OCI-LY1 (cell line): Measurements from ENCODE around the gene TCF4.

Source experiments
- EZH2 ChIP-seq: fragments of 200-600 bp; sonication (generic), shearing (Covaris generic); IDR thresholded peaks from 2 replicates; pipeline ENCODE4 v1.8.0; 2017; ENCODE audit warnings: borderline replicate concordance, mixed run types, mild to moderate bottlenecking, antibody characterized with exemption, low read length, moderate library complexity, mixed read lengths
- TF ChIP-seq, protein P1 (sequence below): fragments of 200-600 bp; sonication (generic), shearing (Covaris generic); IDR thresholded peaks from 2 replicates; pipeline ENCODE4 v1.5.1; 2017; ENCODE audit warnings: mild to moderate bottlenecking, antibody characterized with exemption, low read length, moderate library complexity, mixed read lengths

DNA sequence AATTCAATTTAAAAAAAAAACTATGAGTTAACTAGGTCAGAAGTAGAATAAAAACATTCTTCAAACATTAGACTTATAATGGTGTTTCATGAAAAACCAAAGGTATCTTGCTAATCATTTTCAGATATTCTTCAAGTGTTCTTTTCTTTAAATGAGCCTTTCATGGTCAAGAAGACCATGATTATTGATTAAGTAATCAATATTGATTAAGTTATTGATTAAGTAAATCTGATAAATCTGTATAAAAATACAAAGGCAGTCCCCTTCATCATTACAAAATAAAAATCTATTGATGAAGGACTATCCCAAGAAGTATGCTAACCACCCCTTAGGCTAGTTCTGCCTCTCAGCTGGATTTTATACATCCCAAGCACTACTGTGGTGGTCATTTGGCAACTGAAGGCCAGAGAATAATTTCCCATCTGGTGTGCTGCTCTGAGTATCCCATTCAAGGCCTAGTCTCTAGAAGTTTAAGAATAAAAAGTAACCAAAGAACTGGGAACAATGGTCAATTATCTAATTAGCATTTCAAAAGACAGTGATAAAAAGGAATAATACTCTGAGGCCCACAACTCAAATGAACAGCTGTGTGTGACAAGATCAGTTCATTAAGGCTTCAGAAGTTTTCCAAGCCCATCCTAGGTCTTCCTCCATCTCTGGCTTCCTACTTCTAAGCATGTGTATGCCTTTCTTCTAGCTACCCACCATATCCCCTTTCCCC, 63.5 kb downstream of the TCF4 start:
- TF ChIP-seq, protein P1, sequence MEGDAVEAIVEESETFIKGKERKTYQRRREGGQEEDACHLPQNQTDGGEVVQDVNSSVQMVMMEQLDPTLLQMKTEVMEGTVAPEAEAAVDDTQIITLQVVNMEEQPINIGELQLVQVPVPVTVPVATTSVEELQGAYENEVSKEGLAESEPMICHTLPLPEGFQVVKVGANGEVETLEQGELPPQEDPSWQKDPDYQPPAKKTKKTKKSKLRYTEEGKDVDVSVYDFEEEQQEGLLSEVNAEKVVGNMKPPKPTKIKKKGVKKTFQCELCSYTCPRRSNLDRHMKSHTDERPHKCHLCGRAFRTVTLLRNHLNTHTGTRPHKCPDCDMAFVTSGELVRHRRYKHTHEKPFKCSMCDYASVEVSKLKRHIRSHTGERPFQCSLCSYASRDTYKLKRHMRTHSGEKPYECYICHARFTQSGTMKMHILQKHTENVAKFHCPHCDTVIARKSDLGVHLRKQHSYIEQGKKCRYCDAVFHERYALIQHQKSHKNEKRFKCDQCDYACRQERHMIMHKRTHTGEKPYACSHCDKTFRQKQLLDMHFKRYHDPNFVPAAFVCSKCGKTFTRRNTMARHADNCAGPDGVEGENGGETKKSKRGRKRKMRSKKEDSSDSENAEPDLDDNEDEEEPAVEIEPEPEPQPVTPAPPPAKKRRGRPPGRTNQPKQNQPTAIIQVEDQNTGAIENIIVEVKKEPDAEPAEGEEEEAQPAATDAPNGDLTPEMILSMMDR = no peak
- TF ChIP-seq EZH2 = no peak
